WTC11 (cell line): ENCODE data around the gene RASD1. TPM values are rescaled to one million over a fixed set of nuclear protein-coding genes. Genes with fewer than 3 reads are reported as not detected.

Experiments
- ATAC-seq: fragments of 200-7000 bp; cut with Tn5 transposase; 2 replicates; pipeline ENCODE4 v1.10.0; 2021; ENCODE audit warnings: mild to moderate bottlenecking, moderate library complexity
- CTCF ChIA-PET: fragments of 300-600 bp; sonication (Branson Sonifier 250); formaldehyde crosslinking; loops from one replicate; lab custom pipeline; 2021; ENCODE audit warnings: antibody characterized with exemption; lab: Charles Lee
- POLR2A ChIA-PET: fragments of 350-600 bp; sonication (Branson Sonifier 250); formaldehyde crosslinking; loops from one replicate; lab custom pipeline; 2021; ENCODE audit warnings: antibody characterized with exemption; lab: Charles Lee
- DNase-seq: peaks from one replicate; pipeline ENCODE4 v3.0.0; 2021; ENCODE audit warnings: low spot score
- H3K27ac Mint-ChIP-seq: 2 replicates; pipeline ENCODE4 v1.8.0; 2021; ENCODE audit warnings: mixed read lengths
- H3K27me3 Mint-ChIP-seq: 2 replicates; pipeline ENCODE4 v1.8.0; 2021; ENCODE audit warnings: low read depth, mild to moderate bottlenecking, moderate library complexity, mixed read lengths
- H3K36me3 Mint-ChIP-seq: 2 replicates; pipeline ENCODE4 v1.8.0; 2021; ENCODE audit warnings: mixed read lengths
- H3K4me1 Mint-ChIP-seq: 2 replicates; pipeline ENCODE4 v1.8.0; 2022; ENCODE audit warnings: mixed read lengths
- H3K4me3 Mint-ChIP-seq: 2 replicates; pipeline ENCODE4 v1.8.0; 2021; ENCODE audit warnings: mild to moderate bottlenecking, moderate library complexity, mixed read lengths
- H3K9me3 Mint-ChIP-seq: 2 replicates; pipeline ENCODE4 v1.8.0; 2021; ENCODE audit warnings: mixed read lengths
- AFF4 ChIP-seq: sonication (generic); formaldehyde crosslinking; IDR thresholded peaks from 2 replicates; pipeline ENCODE4 v1.8.1; 2023; ENCODE audit warnings: mild to moderate bottlenecking, missing genetic modification reagents, borderline replicate concordance
- ATF6 ChIP-seq: sonication (generic); formaldehyde crosslinking; IDR thresholded peaks from 2 replicates; pipeline ENCODE4 v1.8.1; 2023; ENCODE audit warnings: mild to moderate bottlenecking, missing genetic modification reagents
- EMX1 ChIP-seq: fragments of 250-450 bp; sonication (Bioruptor Pico); IDR thresholded peaks from 2 replicates; pipeline ENCODE4 v1.8.0; 2021; ENCODE audit warnings: mild to moderate bottlenecking
- ESRRA ChIP-seq: sonication (generic); formaldehyde crosslinking; IDR thresholded peaks from 2 replicates; pipeline ENCODE4 v1.8.1; 2022; ENCODE audit warnings: mild to moderate bottlenecking, missing genetic modification reagents, borderline replicate concordance
- ETV6 ChIP-seq: sonication (generic); formaldehyde crosslinking; IDR thresholded peaks from 2 replicates; pipeline ENCODE4 v1.8.1; 2022; ENCODE audit warnings: mild to moderate bottlenecking, missing genetic modification reagents
- NR1H2 ChIP-seq: sonication (generic); formaldehyde crosslinking; IDR thresholded peaks from 2 replicates; pipeline ENCODE4 v1.9.0; 2021; ENCODE audit warnings: mild to moderate bottlenecking, moderate library complexity, missing genetic modification reagents
- NR3C1 ChIP-seq: sonication (generic); formaldehyde crosslinking; conservative IDR thresholded peaks from 2 replicates; pipeline ENCODE4 v1.8.1; 2023; ENCODE audit warnings: low read depth, mild to moderate bottlenecking, missing genetic modification reagents
- ZNF423 ChIP-seq: fragments of 250-450 bp; sonication (Bioruptor Pico); IDR thresholded peaks from 2 replicates; pipeline ENCODE4 v2.1.2; 2022; ENCODE audit warnings: mild to moderate bottlenecking, moderate library complexity
- ZNF532 ChIP-seq: fragments of 250-450 bp; sonication (Bioruptor Pico); IDR thresholded peaks from 2 replicates; pipeline ENCODE4 v1.9.0; 2021; ENCODE audit warnings: mild to moderate bottlenecking, borderline replicate concordance
- total RNA-seq: library from RNA; stranded (reverse); gene quantifications from 3 replicates; pipeline ENCODE4 v1.2.3, GENCODE V29; 2021
- TF ChIP-seq, protein P1 (sequence below): sonication (generic); formaldehyde crosslinking; IDR thresholded peaks from 2 replicates; pipeline ENCODE4 v1.8.1; 2023; ENCODE audit warnings: mild to moderate bottlenecking, missing genetic modification reagents

The RASD1 gene
- total RNA-seq, 1 experiment from 2014 or later, result 5.1 TPM

- no peak for DNase-seq
- CTCF ChIA-PET, result no interaction called here
- H3K36me3 Mint-ChIP-seq, result no peaks in the 10 kb centered on the region
Measured at GRCh38 chr17:17454276-17454675, 41.9 kb downstream of the RASD1 start.

More at GRCh38 chr17:17454276-17454675, 41.9 kb downstream of the RASD1 start:
- H3K27me3 Mint-ChIP-seq, result peaks cover 11% of the 10 kb centered on the region
- POLR2A ChIA-PET, result no interaction called here
- no peaks in the 10 kb centered on the region for H3K4me1 Mint-ChIP-seq
- no peaks in the 10 kb centered on the region for H3K9me3 Mint-ChIP-seq
- ATAC-seq, result no peak
- H3K4me3 Mint-ChIP-seq, result no peak overlapping the region
- no peak overlapping the region for H3K27ac Mint-ChIP-seq
- TF ChIP-seq ESRRA (no peak), ZNF423 (no peak), NR3C1 (CRISPR knock-in tag) (no peak), ATF6 (CRISPR knock-in tag) (no peak), ZNF532 (CRISPR knock-in tag) (no peak), NR1H2 (CRISPR knock-in tag) (no peak), EMX1 (no peak), AFF4 (CRISPR knock-in tag) (no peak), ETV6 (CRISPR knock-in tag) (no peak)
- TF ChIP-seq, protein P1, sequence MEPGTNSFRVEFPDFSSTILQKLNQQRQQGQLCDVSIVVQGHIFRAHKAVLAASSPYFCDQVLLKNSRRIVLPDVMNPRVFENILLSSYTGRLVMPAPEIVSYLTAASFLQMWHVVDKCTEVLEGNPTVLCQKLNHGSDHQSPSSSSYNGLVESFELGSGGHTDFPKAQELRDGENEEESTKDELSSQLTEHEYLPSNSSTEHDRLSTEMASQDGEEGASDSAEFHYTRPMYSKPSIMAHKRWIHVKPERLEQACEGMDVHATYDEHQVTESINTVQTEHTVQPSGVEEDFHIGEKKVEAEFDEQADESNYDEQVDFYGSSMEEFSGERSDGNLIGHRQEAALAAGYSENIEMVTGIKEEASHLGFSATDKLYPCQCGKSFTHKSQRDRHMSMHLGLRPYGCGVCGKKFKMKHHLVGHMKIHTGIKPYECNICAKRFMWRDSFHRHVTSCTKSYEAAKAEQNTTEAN, result no peak
